Peyer's patch (tissue), 4 donors: Measurements from ENCODE around the gene RPTOR.

Experiments used
- POLR2A ChIP-seq, 2 donors: fragments of 450-650 bp; IDR thresholded peaks; one replicate each; pipeline ENCODE4 v1.5.1; 2017; ENCODE audit warnings: antibody characterized with exemption in 2 of 2, mild to moderate bottlenecking in 2 of 2, moderate library complexity in 2 of 2
- TF ChIP-seq, protein P1 (sequence below), 6 experiments: fragments of 450-650 bp in 4 of 6; fragments of 200-600 bp in 2 of 6; sonication (generic) in 1 of 6; IDR thresholded peaks; one replicate each; pipeline ENCODE4 v1.5.1; 2017 to 2019; ENCODE audit warnings: antibody characterized with exemption in 6 of 6, mild to moderate bottlenecking in 3 of 6, moderate library complexity in 1 of 6

- TF ChIP-seq POLR2A (IDR thresholded peaks at IDR 0.05) = no peak
- TF ChIP-seq, protein P1, sequence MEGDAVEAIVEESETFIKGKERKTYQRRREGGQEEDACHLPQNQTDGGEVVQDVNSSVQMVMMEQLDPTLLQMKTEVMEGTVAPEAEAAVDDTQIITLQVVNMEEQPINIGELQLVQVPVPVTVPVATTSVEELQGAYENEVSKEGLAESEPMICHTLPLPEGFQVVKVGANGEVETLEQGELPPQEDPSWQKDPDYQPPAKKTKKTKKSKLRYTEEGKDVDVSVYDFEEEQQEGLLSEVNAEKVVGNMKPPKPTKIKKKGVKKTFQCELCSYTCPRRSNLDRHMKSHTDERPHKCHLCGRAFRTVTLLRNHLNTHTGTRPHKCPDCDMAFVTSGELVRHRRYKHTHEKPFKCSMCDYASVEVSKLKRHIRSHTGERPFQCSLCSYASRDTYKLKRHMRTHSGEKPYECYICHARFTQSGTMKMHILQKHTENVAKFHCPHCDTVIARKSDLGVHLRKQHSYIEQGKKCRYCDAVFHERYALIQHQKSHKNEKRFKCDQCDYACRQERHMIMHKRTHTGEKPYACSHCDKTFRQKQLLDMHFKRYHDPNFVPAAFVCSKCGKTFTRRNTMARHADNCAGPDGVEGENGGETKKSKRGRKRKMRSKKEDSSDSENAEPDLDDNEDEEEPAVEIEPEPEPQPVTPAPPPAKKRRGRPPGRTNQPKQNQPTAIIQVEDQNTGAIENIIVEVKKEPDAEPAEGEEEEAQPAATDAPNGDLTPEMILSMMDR (IDR thresholded peaks at IDR 0.05) = no peak
These were observed 248.8 kb downstream of the RPTOR start for GRCh38 chr17:80793421-80793820.
